Measurements from ENCODE around the gene SH2D3C. TPM values are rescaled to one million over a fixed set of nuclear protein-coding genes. Genes with fewer than 3 reads are reported as not detected.
"Not testable (repeated sequence)": the region's sequence is repeated elsewhere in the genome, so short reads cannot be mapped to it uniquely, and the experiment has no call there.

The SH2D3C gene
- total RNA-seq, 2 experiments from 2014 or later: 17.4 to 18.3 TPM

DNA sequence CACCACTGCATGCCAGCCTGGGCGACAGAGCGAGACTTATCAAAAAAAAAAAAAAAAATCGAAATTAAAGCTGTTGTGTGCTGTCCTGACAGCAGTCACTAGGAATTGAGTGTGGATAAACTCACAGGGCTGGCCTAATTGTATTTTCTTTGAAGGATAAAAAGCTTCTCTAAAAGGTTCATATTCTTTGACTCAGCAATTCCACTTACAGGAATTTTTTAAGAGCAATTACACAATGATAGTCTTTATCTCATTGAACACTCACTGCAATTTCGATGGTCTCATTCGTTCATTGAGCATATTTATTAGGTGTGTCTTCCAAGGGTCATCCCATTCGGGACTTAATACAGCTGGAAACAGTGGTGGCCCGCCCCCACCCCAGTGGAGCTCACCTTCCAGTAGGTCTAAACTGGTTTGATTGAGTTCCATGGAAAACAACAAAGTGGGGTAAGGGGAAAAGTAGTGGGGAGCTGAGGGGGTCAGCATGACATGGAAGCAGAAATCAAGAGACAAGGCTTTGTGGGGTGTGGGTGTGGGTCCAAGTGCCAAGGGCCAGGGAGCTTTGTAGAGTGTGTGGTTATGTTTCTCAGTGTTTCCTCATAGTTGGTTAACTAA is 14.1 kb upstream of the SH2D3C start:
- ChIA-PET POLR2A (interaction anchor here (0.5 to 1.2 kb wide), 4 partner anchors 10 to 31 kb away, joined by 3 to 6 read pairs (median 4); no protein-coding TSS in a partner anchor), CTCF (interaction anchor here (0.7 to 1.1 kb wide), 2 partner anchors 29 to 78 kb away, joined by 3 read pairs; no protein-coding TSS in a partner anchor)

DNA sequence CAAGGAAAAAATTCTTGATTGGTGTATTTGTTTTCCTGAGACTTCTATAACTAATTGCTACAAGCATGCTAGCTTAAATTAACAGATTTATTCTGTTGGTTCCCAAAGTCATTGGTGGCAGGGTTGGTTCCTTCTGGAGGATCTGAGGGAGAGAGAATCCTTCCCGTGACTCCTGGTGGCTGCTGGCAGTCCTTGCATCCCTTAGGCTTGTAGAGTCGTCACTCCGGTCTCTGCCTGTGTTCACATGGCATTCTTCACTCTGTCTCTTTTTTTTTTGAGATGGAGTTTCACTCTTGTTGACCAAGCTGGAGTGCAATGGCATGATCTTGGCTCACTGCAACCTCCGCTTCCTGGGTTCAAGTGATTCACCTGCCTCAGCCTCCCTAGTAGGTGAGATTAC is 12.6 kb upstream of the SH2D3C start:
- CTCF ChIA-PET: interaction anchor here (0.6 to 2.3 kb wide), 3 partner anchors 33 to 787 kb away, joined by 3 to 6 read pairs (median 4); no protein-coding TSS in a partner anchor
- POLR2A ChIA-PET: no interaction called here

DNA sequence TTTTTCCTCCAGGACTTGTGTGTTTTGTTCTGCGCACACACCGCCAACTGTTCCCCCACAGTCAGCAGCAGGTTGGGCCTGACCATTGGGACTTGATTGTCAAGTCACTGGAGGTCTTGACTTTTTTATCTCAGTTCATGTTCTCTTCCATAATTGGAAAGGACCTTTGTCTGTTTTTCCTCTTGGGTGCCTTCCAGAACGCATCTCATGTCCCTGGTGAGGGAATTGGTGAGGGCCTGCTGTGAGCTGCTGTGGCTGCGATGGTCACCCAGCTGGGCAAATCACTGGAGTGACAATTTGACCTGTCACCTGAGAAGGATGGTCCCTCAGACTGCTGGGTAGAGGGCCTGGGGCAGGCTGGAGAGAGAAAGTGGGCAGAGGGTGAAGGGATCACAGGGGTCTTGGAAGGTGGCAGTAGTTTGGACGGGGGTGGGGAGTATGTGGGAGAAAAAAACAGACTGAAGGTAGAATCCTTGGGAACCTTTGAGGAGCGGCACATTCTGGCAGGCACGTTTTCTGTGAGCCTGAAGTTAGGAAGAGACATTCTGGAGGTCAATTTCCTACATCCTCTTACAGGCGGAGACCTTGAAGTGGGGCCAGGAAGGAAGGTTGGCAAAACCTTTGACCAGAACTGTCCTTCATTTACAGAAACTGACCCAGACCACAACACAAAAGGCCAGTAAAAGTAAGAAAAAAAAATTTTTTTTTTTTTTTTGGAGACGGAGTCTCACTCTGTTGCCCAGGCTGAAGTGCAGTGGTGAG is 11.8 kb upstream of the SH2D3C start:
- POLR2A ChIA-PET: interaction anchor here (3.5 kb wide), 1 partner anchor 11 kb away, joined by 22 read pairs; no protein-coding TSS in a partner anchor
- CTCF ChIA-PET: interaction anchor here (2.3 kb wide), 1 partner anchor 79 kb away, joined by 6 read pairs; no protein-coding TSS in a partner anchor

DNA sequence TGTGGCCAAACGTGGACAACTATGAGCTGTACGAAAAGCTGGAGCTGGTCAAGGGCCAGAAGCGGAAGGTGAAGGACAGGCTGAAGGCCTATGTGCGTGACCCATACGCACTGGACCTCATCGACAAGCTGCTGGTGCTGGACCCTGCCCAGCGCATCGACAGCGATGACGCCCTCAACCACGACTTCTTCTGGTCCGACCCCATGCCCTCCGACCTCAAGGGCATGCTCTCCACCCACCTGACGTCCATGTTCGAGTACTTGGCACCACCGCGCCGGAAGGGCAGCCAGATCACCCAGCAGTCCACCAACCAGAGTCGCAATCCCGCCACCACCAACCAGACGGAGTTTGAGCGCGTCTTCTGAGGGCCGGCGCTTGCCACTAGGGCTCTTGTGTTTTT is 10.7 kb upstream of the SH2D3C start:
- CTCF ChIA-PET: interaction anchor here (1.3 to 2.6 kb wide), 4 partner anchors 12 to 126 kb away, joined by 3 to 13 read pairs (median 6); partner anchors contain the start of gene TOR2A
- POLR2A ChIA-PET: interaction anchor here (0.5 to 3.5 kb wide), 2 partner anchors 12 to 54 kb away, joined by 3 to 22 read pairs; partner anchors contain the start of gene TOR2A

DNA sequence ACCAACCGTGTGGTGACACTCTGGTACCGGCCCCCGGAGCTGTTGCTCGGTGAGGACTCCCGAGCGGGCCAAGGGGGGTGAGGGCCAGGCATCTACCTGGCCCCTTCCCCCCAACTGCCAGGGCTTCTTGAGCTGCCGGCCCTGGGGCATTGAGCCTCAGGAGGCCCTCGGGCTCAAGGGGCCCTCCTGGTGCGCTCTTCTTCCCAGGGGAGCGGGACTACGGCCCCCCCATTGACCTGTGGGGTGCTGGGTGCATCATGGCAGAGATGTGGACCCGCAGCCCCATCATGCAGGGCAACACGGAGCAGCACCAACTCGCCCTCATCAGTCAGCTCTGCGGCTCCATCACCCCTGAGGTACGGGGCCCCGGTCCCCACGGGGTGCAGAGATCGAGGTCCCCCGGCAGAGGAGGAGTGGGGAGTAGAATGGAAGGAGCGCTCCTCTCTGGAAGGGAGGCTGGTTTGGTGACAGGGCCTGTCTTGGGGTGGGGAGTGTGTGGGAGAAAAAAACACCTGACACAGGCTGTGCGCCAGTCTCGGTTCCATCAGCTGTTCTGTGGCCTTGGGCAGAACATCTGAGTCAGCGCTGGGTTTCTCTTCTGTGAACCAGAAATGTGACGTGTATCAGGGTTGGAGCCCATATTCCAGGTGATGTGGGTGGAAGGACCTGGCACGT is 10.0 kb upstream of the SH2D3C start:
- CTCF ChIA-PET: interaction anchor here (1.0 to 2.6 kb wide), 6 partner anchors 13 to 133 kb away, joined by 3 to 13 read pairs (median 6); partner anchors contain the start of gene TOR2A
- POLR2A ChIA-PET: interaction anchor here (0.6 to 3.5 kb wide), 3 partner anchors 13 to 341 kb away, joined by 3 to 22 read pairs (median 3); no protein-coding TSS in a partner anchor

DNA sequence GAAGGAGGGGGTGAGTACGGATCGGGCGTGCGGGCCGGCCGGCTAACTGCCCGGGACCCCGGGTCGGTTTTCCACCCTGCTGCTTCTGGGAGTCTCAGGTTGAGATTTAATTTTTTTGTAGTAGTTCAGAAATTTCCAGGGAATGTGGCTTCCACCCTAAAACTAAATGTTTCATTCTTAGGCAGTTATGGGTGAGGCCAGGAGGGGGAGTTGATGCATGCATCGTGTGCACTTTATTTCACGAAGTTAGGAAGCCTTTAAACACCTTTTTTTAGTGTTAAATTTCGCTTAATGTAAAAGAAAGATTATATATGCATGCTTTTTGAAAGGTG is 8.3 kb upstream of the SH2D3C start:
- POLR2A ChIA-PET: no interaction called here
- CTCF ChIA-PET: interaction anchor here (1.0 to 2.6 kb wide), 5 partner anchors 14 to 135 kb away, joined by 4 to 13 read pairs (median 8); partner anchors contain the start of gene TOR2A

DNA sequence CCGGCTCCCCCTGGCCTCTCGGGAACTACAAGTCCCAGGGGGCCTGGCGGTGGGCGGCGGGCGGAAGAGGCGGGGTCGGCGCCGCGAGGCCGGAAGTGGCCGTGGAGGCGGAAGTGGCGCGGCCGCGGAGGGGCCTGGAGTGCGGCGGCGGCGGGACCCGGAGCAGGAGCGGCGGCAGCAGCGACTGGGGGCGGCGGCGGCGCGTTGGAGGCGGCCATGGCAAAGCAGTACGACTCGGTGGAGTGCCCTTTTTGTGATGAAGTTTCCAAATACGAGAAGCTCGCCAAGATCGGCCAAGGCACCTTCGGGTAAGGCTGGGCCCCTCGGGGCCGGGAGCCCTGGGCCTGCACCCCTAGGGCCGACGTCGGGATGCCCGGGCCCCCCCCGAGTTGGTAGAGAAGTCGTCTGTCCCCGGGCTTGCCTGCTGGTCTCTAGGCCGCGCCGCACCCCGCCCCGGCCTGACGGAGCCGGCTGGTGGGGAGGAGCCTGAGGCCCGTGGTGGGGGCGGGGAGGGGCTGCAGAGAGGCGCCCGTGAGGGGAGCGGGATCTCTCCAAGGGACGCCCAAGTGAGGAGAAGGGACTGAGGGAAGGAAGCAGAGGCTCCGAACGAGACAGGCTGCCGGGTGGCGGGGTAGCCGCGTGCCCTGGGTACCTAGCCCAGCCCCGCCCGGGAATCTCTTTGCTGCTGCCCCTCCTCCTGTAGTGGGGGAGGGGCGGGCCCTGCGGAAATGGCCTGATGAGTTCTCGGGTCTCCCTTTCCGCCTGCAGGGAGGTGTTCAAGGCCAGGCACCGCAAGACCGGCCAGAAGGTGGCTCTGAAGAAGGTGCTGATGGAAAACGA is 7.7 kb upstream of the SH2D3C start, which contains the start of gene CDK9:
TSS of gene CDK9 (plus strand) at position 102 of the 840 bp plus-strand sequence. CDS start at position 217, 115 bp downstream.
- ChIA-PET POLR2A (interaction anchor here (0.6 to 2.2 kb wide), 7 partner anchors 10 to 118 kb away, joined by 3 to 10 read pairs (median 4); partner anchors contain the start of gene PTRH1), CTCF (interaction anchor here (0.6 to 2.6 kb wide), 13 partner anchors 8 to 151 kb away, joined by 3 to 28 read pairs (median 7); partner anchors contain the start of genes TOR2A and TTC16)

DNA sequence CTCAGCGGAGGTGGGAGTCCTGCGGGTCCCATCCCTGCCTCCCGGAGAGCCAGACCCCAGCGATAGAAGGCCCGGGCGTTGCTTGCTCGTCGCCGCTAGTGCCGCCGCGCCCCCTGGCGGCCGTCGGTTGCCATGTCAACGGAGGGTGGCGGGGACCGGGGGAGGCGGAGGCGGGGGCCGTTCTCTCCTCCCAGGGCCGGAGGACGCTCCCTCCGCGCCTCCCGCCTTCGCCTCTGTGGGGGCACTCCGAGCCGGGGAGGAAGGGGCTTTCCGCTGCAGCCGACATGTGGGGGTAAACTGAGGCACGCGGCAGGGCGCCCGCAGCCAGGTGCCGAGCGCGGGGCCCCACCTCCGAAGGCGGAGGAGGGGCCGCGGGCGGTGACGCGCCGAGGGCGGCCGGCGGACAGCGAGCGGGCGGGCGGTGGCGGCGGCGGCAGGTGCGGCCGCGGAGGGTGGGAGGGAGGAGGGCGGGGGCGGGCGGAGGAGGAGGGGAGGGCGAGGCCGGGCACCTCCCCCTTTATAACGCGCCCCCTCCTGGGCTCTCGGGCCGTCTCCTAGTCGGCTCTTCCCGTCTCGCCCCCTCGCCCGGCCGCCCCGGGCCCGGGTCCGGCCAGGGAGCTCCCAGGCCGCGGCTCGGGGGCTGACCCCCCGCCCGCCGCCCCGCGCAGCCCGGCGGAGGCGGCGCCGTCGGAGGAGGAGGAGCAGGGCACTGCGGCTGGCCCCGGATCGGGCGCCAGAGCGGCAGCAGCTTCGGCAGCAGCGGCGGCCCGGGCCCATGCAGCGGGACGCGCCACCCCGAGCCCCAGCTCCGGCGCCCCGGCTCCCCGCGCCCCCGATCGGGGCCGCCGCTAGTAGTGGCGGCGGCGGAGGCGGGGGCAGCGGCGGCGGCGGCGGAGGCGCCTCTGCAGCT is 6.8 kb upstream of the SH2D3C start:
- CTCF ChIA-PET: interaction anchor here (0.6 to 2.5 kb wide), 21 partner anchors 9 to 889 kb away, joined by 3 to 28 read pairs (median 5); partner anchors contain the start of genes TOR2A and TTC16
- POLR2A ChIA-PET: interaction anchor here (0.6 to 2.2 kb wide), 9 partner anchors 9 to 361 kb away, joined by 3 to 10 read pairs (median 4); partner anchors contain the start of genes PTRH1, TOR2A and ZNF79

DNA sequence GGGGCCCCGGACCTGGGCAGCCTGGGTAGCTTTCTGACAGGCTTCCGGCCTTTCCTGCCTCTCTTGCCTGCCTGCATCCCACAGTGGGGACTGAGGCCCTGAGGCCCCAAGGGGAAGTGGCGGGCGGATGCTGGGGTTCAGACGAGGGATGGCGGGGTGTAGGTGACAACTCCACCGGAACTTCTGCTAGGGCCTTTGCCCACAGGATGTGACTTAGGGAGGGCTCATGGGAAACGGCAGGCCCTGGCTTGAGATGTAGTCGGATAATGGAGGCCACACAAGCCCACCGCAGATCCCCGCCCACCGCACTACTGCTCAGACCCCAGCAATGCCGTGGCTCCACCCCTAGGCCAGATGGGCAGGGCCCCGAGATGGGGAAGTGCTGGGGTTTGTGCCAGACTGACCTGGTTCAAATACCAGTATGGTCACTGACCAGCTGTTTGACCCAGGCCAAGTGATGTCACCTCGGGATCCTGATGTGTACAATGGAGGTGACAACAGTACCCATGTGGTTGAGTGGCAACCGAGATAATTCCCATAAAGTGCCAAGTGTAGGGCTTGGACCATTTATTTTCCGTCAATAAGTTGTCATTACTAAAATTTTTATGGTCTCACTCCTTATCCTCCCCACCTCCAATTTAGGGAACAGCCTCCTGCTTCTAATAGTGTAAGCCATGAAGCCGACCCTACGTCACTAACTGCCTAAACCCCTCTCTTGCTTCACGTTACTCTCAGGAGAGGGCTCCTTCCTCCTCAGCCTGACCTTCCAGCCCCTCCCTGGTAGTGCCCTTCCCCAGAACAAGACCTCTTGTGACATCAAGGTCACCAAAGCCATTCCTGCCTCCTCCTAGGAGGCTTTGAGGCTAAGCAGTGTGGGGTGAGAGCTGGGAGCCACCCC is 4.9 kb upstream of the SH2D3C start:
- ChIA-PET CTCF (interaction anchor here (0.5 to 2.5 kb wide), 13 partner anchors 12 to 300 kb away, joined by 3 to 28 read pairs (median 5); partner anchors contain the start of gene TOR2A), POLR2A (interaction anchor here (0.6 to 1.2 kb wide), 4 partner anchors 9 to 20 kb away, joined by 3 to 6 read pairs (median 3); partner anchors contain the start of gene FPGS)

DNA sequence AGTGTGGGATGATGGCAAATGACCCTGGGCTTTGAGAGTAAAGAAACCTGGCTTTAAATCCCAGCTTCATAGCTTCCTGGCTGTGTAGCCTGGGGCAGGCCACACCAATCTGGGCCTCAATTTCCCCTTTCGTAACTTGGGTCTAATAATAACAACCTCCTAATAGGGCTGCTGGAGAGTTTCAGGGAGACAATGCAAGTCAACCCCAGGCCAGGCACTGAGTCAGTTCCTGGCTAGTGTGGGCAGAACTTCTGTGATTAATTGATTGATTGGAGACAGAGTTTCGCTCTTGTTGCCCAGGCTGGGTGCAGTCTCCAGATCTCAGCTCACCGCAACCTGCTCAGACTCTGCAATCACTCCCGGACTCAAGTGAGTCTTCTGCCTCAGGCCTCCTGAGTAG is 3.3 kb upstream of the SH2D3C start:
- ChIA-PET CTCF (interaction anchor here (1.6 kb wide), 1 partner anchor 11 kb away, joined by 7 read pairs; no protein-coding TSS in a partner anchor), POLR2A (no interaction called here)

DNA sequence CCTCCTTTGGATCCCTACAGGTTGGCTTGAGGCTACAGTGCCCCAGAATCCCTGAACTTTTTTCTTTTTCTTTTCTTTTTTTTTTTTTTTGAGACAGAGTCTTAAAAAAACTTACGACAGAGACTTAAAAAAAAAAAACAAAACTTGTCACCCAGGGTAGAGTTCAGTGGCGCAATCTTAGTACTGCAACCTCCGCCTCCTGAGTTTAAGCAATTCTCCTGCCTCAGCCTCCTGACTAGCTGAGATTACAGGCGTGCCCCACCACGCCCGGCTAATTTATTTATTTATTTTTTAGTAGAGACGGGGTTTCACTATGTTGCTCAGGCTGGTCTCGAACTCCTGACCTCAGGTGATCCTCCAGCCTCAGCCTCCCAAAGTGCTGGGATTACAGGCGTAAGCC is 2.4 kb upstream of the SH2D3C start:
- CTCF ChIA-PET: interaction anchor here (1.0 kb wide), 1 partner anchor 10 kb away, joined by 3 read pairs; no protein-coding TSS in a partner anchor
- POLR2A ChIA-PET: not testable (repeated sequence)

DNA sequence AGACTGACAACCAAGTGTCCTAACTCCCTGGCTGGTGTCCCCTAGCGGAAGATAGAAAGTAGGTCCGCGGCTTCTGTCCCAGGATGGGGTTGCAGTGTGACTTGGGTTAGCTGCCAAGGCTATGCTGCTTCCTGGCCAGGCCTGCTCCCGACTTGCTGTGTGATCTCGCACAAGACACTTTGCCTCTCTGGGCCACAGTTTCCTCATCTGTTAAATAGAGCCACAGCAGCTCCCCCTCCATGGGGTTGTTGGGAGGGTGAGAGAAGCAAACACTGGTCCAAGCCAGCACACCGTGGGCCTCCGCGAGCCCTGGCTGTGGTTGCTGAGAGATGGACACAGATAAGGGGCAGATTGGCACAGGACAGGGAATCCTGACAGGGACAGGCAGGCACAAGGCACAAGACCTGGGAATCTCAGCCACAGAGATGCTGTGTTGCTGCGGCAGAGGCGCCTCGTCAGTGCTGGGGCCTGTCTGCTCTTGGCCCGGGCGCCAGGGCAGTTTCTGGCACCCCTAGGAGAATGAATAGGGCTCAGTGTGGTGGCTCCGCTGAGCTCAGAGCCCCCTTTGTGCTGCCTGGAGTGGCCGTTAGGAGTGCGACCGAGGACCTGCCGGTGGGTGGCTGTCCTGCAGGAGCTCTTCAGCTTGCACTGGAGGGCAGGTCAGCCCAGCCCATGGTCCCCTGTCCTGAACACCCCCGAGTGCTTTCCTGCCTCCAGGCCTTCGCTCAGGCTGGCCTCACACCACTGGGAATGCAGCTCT is 1.8 kb upstream of the SH2D3C start:
- POLR2A ChIA-PET: interaction anchor here (0.8 kb wide), 1 partner anchor 136 kb away, joined by 4 read pairs; the partner anchor contains the start of gene ST6GALNAC4

DNA sequence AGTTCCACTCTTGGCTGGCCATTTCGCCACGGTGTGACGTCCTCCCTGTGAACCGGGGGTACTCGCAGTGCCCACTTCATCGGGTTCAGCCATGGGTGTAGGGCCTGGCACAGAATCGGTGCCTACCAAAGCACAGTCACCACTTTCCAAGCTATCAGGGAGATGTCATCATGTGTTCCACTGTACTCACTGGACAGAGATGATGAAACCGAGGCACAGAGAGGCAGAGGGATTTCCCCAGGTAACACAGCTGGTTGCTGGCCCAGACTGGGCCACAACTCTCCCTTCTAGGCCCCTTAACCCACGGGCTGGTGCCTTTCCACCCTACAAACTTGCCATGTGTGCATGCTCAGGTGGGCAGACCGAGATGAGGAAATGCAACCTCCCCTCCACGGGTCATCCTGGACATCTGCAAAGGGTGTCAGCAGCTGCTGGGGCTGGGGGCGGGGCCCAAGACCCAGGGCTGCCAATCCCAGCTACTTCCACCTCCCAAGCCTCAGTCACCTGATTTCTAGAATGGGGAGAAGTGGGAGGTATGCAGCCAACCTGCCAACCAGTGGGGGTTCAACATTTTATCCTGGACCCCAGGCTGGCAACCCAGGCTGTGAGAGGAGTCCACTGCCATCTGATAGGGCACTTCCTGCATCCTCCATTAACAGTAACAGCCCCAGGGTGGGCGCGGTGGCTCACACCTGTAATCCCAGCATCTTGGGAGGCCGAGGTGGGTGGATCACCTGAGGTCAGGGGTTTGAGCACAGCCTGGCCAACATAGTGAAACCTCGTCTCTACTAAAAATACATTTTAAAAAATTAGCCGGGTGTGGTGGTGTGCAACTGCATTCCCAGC is 893 bp upstream of the SH2D3C start:
- CTCF ChIA-PET: interaction anchor here (0.7 to 1.9 kb wide), 6 partner anchors 9 to 142 kb away, joined by 3 to 9 read pairs (median 4); partner anchors contain the start of gene TOR2A

More for the DNA sequence above, 1.8 kb upstream of the SH2D3C start:
- CTCF ChIA-PET: interaction anchor here (0.7 to 1.2 kb wide), 3 partner anchors 9 to 141 kb away, joined by 3 to 4 read pairs (median 3); no protein-coding TSS in a partner anchor

More for the DNA sequence above, 893 bp upstream of the SH2D3C start:
- POLR2A ChIA-PET: interaction anchor here (0.5 to 1.6 kb wide), 10 partner anchors 9 to 288 kb away, joined by 3 to 7 read pairs (median 4); partner anchors contain the start of genes FPGS, NAIF1, PTRH1 and TOR2A
